ENCODE results near the gene KCNK3.

DNA sequence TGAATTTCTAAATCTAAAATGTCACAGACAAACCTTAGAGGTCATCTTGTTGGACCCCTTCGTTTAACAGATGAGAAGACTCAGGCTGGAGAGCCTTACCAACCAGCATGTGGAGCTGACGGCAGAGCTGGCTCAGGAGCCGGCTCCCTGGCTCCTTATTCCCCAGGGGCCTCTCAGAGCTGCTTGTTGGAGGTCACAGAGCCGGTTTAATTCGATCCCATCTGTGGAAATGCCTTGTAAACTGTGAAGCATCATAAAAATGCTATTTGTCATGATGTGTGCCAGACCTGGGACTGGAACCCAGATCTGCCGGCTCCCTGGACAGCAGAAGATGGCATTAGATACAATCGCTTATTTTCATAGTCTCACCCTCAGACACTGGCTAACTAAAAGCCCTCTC, 43.2 kb upstream of the KCNK3 start:
- TF ChIP-seq, protein P1, sequence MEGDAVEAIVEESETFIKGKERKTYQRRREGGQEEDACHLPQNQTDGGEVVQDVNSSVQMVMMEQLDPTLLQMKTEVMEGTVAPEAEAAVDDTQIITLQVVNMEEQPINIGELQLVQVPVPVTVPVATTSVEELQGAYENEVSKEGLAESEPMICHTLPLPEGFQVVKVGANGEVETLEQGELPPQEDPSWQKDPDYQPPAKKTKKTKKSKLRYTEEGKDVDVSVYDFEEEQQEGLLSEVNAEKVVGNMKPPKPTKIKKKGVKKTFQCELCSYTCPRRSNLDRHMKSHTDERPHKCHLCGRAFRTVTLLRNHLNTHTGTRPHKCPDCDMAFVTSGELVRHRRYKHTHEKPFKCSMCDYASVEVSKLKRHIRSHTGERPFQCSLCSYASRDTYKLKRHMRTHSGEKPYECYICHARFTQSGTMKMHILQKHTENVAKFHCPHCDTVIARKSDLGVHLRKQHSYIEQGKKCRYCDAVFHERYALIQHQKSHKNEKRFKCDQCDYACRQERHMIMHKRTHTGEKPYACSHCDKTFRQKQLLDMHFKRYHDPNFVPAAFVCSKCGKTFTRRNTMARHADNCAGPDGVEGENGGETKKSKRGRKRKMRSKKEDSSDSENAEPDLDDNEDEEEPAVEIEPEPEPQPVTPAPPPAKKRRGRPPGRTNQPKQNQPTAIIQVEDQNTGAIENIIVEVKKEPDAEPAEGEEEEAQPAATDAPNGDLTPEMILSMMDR (IDR thresholded peaks at IDR 0.05): no peak
- no peak for TF ChIP-seq POLR2AphosphoS5 (IDR thresholded peaks at IDR 0.05)
